DMS79 (cell line): ENCODE measurements around the gene PTCRA.
A peak's percentile ranks its signal among the peaks of the same experiment; 100 is the strongest.
"Not testable (repeated sequence)": the region's sequence is repeated elsewhere in the genome, so short reads cannot be mapped to it uniquely, and the experiment has no call there.

Experiments
- DNase-seq: peaks from one replicate; lab custom pipeline; 2025; lab: John Stamatoyannopoulos, UW

PTCRA gene

DNA sequence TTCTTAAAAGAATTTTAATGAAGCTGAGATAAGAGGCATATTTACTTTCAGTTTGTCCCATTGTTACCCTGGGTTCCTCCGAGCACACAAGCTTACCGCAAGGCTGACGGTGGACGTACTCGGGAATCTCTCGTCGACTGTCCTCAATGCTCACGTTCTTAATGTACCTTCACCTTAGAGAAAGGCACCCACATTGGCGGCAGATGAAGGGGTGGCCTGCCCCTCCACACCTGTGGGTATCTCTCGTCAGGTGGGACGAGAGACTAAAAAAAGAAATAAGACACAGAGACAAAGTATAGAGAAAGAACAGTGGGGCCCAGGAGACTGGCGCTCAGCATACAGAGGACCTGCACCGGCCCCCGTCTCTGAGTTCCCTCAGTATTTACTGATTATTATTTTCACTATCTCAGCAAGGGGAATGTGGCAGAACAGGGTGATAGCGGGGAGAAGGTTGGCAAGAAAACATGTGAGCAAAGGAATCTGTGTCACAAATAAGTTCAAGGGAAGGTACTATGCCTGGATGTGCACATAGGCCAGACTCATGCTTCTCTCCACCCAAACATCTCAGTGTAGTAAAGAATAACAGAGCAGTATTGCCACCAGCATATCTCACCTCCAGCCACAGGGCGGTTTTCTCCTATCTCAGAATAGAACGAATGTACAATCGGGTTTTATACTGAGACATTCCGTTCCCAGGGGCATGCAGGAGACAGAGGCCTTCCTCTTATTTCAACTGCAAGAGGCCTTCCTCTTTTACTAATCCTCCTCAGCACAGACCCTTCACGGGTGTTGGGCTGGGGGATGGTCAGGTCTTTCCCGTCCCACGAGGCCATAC lies 13.2 kb upstream of the PTCRA start:
- DNase-seq = not testable (repeated sequence)

DNA sequence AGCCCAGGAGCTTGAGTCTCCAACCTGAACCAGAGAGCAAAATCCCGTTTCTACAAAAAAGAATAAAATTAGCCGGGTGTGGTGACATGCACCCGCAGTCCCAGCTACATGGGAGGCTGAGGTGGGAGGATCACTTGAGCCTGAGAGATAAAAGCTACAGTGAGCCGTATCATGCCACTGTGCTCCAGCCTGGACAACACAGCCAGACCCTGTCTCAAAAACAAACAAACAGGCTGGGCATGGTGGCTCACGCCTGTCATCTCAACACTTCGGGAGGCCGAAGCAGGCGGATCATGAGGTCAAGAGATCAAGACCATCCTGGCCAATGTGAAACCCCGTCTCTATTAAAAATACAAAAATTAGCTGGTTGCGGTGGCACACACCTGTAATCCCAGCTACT lies 11.4 kb upstream of the PTCRA start:
- no peak for DNase-seq

DNA sequence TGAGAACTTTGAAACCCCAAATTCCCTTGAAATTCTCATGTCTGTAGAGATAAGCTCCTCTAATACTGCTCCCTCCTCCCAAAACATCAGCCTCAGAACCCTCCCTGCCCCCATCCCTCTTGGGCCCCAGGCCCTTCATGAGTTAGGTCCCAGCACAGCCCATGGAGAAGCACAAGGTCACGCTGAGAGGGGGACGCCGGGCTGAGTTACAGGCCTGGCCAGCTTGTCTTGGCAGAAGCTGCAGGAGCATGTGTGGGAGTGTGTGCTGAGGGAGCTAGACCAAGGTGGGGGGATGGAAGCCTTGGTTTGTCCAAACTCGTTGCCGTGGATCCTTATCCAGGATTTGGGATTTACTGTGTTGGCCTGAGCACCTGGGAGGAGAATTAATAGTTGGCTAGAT lies 8.5 kb upstream of the PTCRA start:
- DNase-seq = no peak

DNA sequence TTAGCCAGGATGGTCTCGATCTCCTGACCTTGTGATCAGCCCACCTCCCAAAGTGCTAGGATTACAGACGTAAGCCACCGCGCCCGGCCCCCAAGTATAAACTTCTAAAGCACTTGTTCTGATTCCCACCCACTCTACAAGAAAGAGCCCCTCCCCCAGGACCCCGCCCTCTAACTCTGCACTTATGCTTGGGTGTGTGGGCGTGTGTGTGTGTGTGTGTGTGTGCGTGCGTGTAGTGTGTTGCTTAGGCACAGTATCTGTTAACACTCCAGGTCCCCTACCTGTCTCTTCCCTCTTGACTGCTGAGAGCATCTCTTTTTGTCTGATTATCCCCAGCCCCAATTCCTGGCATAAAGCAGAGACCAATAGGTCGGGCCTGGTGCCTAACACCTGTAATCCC lies 6.0 kb upstream of the PTCRA start:
- DNase-seq = no peak

- no peak for DNase-seq
These were observed 4.5 kb upstream of the PTCRA start for GRCh38 chr6:42911171-42912021.

GRCh38 chr6:42914546-42914945 lies 1.3 kb upstream of the PTCRA start:
- no peak for DNase-seq

- DNase-seq = no peak
These were observed 435 bp downstream of the PTCRA start for GRCh38 chr6:42916288-42916687.

DNA sequence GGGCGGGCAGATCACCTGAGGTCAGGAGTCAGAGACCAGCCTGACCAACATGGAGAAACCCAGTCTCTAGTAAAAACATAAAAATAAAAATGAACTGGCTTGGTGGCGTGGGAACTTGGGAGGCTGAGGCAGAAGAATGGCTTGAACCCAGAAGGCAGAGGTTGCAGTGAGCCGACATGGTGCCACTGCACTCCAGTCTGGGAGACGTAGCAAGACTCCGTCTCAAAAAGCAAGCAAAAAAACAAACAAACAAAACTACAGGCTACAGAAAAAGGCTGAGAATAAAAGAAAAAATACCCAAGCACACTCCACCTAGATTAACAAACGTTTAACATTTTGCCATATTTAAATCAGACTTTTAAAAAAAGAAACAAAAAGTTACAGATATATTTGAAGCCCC lies 5.9 kb downstream of the PTCRA start:
- DNase-seq = no peak

GRCh38 chr6:42923666-42924065 lies 7.8 kb downstream of the PTCRA start:
- no peak for DNase-seq

GRCh38 chr6:42925248-42925857 lies 9.5 kb downstream of the PTCRA start:
- no peak for DNase-seq

DNA sequence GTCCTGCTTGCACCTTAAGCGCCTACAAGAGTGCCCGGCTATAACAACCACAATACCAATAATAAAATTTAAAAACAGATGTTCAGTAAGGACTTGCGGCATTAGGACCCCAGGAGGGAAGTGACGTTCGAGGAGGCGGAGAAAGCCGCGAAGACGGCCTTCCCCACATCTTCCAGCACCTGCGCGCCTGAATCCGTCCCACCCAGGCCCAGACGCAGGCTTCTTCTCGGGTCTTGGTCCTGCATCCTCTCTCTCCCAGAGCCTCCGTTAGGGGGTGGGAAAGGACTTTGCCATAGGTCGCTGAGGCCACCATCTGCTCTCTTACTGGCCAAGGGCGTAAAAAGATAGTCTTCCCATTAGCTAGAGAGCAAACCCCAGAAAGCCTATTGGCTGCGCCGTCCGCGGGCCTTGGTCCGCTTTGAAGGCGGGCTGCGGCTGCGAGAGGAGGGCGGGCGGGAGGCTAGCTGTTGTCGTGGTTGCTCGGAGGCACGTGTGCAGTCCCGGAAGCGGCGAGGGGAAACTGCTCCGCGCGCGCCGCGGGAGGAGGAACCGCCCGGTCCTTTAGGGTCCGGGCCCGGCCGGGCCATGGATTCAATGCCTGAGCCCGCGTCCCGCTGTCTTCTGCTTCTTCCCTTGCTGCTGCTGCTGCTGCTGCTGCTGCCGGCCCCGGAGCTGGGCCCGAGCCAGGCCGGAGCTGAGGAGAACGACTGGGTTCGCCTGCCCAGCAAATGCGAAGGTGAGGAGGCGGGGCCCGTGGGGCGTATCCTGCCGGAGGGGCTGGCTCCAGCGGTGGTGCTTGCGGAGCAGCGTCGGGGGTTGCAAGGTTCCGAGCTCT lies 13.3 kb downstream of the PTCRA start, which contains the start of gene CNPY3:
CNPY3 (plus strand) TSS at position 495 of the 835 bp plus-strand sequence; CDS start at position 586, 91 bp downstream.
- DNase-seq = peak; percentile 99

DNA sequence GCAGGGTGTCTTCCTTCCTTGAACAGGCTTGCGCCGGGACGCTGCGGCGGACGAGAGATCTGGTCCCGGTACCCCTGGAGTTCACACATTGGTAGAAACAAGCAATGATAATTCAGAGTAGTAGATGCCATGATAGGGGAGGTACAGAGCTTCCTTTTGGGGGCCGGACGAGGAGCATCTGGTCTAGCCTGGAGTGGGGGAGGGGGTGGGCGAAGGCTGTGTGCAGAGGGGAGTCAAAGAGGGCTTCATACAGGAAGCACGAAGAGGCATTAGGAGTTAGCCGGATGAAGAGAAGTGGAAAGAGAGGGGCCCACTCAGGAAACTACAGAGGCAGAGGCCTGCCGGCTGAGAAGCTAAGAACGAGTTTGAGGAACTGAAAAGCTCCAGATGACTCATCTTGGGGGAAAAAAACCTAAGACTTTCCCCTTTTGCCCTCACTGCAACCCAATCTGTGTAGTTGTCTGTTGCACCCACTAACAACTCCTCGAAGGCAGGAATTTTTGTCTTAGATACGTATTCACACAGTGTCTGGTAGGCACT lies 14.0 kb downstream of the PTCRA start:
- DNase-seq = no peak

- DNase-seq = no peak
These were observed 16.6 kb downstream of the PTCRA start for GRCh38 chr6:42932412-42932811.

DNA sequence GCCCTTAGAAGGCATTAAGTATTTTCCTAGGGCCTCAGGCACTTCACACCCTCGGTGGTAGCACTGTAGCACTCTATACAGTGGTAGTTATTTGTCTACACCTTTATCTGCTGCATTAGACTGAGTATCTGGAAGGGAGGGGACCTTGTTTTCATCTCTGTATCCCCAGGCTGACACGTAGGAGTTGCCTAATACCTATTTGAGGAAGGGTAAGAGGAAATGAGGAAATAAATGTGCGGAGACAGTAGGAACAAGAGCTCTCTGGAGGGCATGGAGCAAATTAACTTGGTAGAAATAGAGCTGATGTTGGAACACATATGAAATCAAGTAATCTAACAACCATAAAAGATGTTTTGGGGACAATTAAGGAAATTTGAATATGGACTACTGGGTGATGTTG lies 17.4 kb downstream of the PTCRA start:
- no peak for DNase-seq

- DNase-seq = no peak
These were observed 19.5 kb downstream of the PTCRA start for GRCh38 chr6:42935322-42935721.

DNA sequence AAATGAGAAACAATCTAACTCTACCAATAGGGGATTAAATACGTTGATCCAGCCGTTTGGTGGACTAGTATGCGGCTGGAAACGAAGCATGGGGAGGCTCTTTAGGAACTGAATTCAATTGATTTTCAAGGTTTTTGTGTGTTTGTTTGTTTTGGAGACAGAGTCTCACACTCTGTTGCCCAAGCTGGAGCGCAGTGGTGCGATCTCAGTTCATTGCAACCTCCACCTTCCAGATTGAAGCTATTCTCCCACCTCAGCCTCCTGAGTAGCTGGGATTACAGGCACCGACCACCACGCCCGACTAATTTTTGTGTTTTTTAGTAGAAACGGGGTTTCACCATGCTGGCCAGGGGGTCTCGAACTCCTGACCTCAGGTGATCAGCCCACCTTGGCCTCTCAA lies 20.5 kb downstream of the PTCRA start:
- no peak for DNase-seq

GRCh38 chr6:42937548-42938427 lies 21.9 kb downstream of the PTCRA start:
- no peak for DNase-seq

- DNase-seq = no peak
These were observed 22.6 kb downstream of the PTCRA start for GRCh38 chr6:42938428-42938796.

DNA sequence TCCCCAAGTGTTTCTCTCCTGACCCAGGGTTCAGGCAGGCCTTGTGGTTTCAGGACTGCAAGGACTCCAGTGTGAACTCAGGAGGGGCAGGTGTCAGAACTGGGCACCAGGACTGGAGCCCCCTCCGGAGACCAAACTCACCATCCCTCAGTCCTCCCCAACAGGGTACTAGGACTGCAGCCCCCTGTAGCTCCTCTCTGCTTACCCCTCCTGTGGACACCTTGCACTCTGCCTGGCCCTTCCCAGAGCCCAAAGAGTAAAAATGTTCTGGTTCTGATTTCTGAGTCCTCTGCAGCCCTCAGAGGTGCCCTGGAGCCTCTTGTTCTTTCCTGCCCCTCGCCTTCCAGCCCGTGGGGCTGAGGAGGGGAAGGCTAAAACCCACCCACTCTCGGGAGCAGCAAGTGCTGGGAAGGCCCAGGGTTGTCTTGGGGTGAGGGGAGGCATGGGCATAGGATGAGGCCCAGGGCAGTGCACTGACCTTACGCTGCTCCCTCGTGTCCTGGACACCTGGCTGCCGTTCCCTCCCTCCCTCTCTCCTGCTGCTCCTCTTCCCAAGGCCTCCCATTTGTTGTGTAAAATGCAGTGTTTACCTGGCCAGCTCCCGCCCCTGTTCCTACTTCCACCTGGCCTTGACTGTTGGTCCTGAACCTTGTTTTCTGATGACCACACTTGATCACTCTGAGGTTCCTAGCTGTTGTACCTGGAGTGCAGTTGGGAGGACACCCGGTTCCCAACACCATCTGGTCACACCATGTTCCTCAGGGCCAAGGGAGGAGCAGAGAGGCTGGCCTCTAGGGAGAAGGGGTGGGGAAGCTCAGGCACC lies 23.3 kb downstream of the PTCRA start:
- DNase-seq = no peak

GRCh38 chr6:42939810-42940167 lies 23.9 kb downstream of the PTCRA start:
- DNase-seq = no peak
